Lower leg skin (tissue), 3 donors: ENCODE results near the gene LGMN.

Experiments used
- CTCF ChIP-seq, 3 donors: fragments of 450-650 bp; IDR thresholded peaks; one replicate each; pipeline ENCODE4 v1.5.1; 2016; ENCODE audit warnings: antibody characterized with exemption in 3 of 3, mild to moderate bottlenecking in 3 of 3, moderate library complexity in 2 of 3
- POLR2A ChIP-seq, 2 donors: fragments of 450-650 bp; IDR thresholded peaks; one replicate each; pipeline ENCODE4 v1.6.1; 2016 to 2017; ENCODE audit warnings: antibody characterized with exemption in 2 of 2, mild to moderate bottlenecking in 1 of 2, moderate library complexity in 1 of 2

DNA sequence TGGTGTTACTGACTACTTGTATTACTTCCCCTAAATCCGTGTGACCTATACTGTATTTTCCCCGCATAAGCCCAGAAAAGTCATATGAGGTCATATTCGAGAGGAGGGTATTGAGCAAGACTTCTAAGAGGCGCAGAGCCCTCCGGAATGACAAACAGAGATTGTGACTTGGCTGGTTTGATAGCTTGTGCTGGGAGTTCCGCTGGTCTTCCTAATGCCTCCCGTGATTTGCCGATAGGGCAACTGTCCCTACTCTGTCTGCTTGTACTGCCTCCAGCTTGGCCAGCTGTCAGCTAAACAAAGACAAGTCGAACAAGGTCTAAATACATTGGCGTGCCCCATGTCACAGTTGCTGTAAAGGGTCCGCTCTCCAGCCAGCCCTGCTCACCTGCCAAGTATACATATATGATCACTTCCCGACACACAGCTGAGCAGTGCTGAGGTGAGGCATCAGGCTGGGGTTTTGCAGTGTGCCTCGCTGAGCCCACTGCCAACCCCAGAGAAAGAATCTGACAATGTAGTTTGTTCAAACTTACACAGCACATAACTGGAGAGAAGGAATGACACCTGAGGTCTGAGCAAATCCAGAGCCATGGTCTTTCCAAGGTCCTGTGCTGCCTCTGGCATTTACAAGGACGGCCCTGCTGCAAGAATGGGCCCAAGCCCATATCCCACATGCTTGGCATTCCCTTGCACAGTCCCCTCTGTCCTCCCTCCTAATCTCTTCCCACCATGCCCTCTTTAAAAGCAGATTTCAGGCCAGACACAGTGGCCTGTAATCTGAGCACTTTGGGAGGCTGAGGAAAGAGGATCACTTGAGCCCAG lies 23.7 kb downstream of the LGMN start:
- TF ChIP-seq CTCF (IDR thresholded peaks at IDR 0.05) (no peak), POLR2A (IDR thresholded peaks at IDR 0.05) (no peak)
